H1 (cell line): Measurements from ENCODE around the gene CD79A. TPM values are rescaled to one million over a fixed set of nuclear protein-coding genes. Genes with fewer than 3 reads are reported as not detected.
A peak's percentile ranks its signal among the peaks of the same experiment; 100 is the strongest.

Source experiments
- CREB1 ChIP-seq: IDR thresholded peaks from 2 replicates; pipeline ENCODE4 v1.6.1; 2012; ENCODE audit warnings: inconsistent platforms
- CTCF ChIP-seq, 3 experiments: IDR thresholded peaks; 1 replicate in 2 of 3; 2 replicates in 1 of 3; pipeline versions ENCODE4 v1.5.1 to v1.6.1; 2011; ENCODE audit warnings: low read length in 3 of 3, mild to moderate bottlenecking in 3 of 3, inconsistent platforms in 2 of 3, low read depth in 1 of 3, moderate library complexity in 1 of 3; ENCODE audit not compliant: insufficient read depth in 1 of 3; ENCODE audit errors: control extremely low read depth in 1 of 3
- E2F6 ChIP-seq: IDR thresholded peaks from 2 replicates; pipeline ENCODE4 v1.6.1; 2012; ENCODE audit warnings: inconsistent platforms
- RBBP5 ChIP-seq: IDR thresholded peaks from 2 replicates; pipeline ENCODE4 v1.7.1; 2012; ENCODE audit warnings: low read depth, mild to moderate bottlenecking, inconsistent platforms, low read length, moderate library complexity, borderline replicate concordance
- SP1 ChIP-seq: IDR thresholded peaks from 2 replicates; pipeline ENCODE4 v1.6.1; 2011; ENCODE audit warnings: low read depth, low read length
- USF2 ChIP-seq: IDR thresholded peaks from 2 replicates; pipeline ENCODE4 v1.6.1; 2011; ENCODE audit warnings: low read length, improper control_type of control experiment
- polyA plus RNA-seq, 7 experiments: library from polyadenylated mRNA; depleted of rRNA in 3 of 7; stranded (reverse) in 5 of 7; unstranded in 2 of 7; fragments of >200 nt in 5 of 7; fragments of 200-250 nt in 2 of 7; gene quantifications; 1 replicate in 5 of 7; 2 replicates in 1 of 7; 4 replicates in 1 of 7; pipeline versions ENCODE4 v1.2.1 to v1.2.3, GENCODE V29; 2011 to 2013; ENCODE audit warnings: missing spikeins in 2 of 7, mixed read lengths in 2 of 7
- total RNA-seq: library from RNA; stranded (reverse); fragmentation: NEBNext Ultra II Directional; extraction: Animal tissue kit (Norgen Biotek cat#: 25700); gene quantifications from 2 replicates; pipeline ENCODE4 v1.2.1, GENCODE V29; 2021

The CD79A gene
- total and polyA plus RNA-seq, 2 of the 8 experiments (the other 6 are each of a cell fraction or from before 2014, with no cell fraction given) = 0.54 to 0.77 TPM

GRCh38 chr19:41920882-41921576 is 44.0 kb downstream of the CD79A start (continued):
- TF ChIP-seq CTCF (IDR thresholded peaks at IDR 0.05; ENCODE audit: control extremely low read depth in 1 of 3, insufficient read depth in 1 of 3, low read depth in 1 of 3, low read length in 3 of 3) (peak in 1 of 3 experiments; percentile 36; a peak in 1 of 4 replicates), RBBP5 (no peak), USF2 (no peak), CREB1 (no peak), E2F6 (no peak), SP1 (no peak)
